Ectodermal cell (in vitro differentiated cells): ENCODE measurements around the gene MAP2K2.

Source experiments
- H3K27ac ChIP-seq: 2 replicates; pipeline ENCODE4 v1.7.0; 2013; ENCODE audit warnings: mild to moderate bottlenecking, low read depth, low read length; ENCODE audit not compliant: insufficient read depth, poor library complexity, severe bottlenecking
- H3K27me3 ChIP-seq: 2 replicates; pipeline ENCODE4 v1.7.0; 2013; ENCODE audit warnings: mild to moderate bottlenecking, low read length; ENCODE audit not compliant: insufficient read depth, control insufficient read depth, poor library complexity, severe bottlenecking
- H3K36me3 ChIP-seq: one replicate; pipeline ENCODE4 v1.7.0; 2013; ENCODE audit warnings: low read length; ENCODE audit not compliant: control insufficient read depth, insufficient read depth
- H3K4me1 ChIP-seq: one replicate; pipeline ENCODE4 v1.7.0; 2013; ENCODE audit warnings: low read length; ENCODE audit not compliant: control insufficient read depth, insufficient read depth
- H3K4me3 ChIP-seq: 2 replicates; pipeline ENCODE4 v1.7.0; 2013; ENCODE audit warnings: low read depth, low read length, control low read depth; ENCODE audit not compliant: insufficient read depth
- H3K9me3 ChIP-seq: 2 replicates; pipeline ENCODE4 v1.7.0; 2013; ENCODE audit warnings: mild to moderate bottlenecking, low read length, moderate library complexity; ENCODE audit not compliant: control insufficient read depth
- WGBS, 2 experiments: methylation state at CpG; one replicate each; pipeline ENCODE4 v1.1.7; 2013; ENCODE audit warnings: missing lambda C conversion rate in 2 of 2; 5-methylcytosine and 5-hydroxymethylcytosine counted together

MAP2K2 gene

GRCh38 chr19:4043401-4043800 lies 80.5 kb downstream of the MAP2K2 start:
- no peaks in the 10 kb centered on the region for H3K9me3 ChIP-seq

GRCh38 chr19:4042731-4043082 lies 81.2 kb downstream of the MAP2K2 start:
- Histone ChIP-seq H3K4me3 (no peak overlapping the region), H3K9me3 (no peaks in the 10 kb centered on the region), H3K27me3 (no peaks in the 10 kb centered on the region), H3K27ac (no peak overlapping the region), H3K36me3 (no peaks in the 10 kb centered on the region), H3K4me1 (peaks cover 4% of the 10 kb centered on the region)
- 86 to 87% methylated on average over 14 of the region's 14 CpGs for WGBS, 2 experiments

More at GRCh38 chr19:4043401-4043800, 80.5 kb downstream of the MAP2K2 start:
- no peak overlapping the region for H3K27ac ChIP-seq
- no peaks in the 10 kb centered on the region for H3K36me3 ChIP-seq
- H3K4me3 ChIP-seq: no peak overlapping the region
- no peaks in the 10 kb centered on the region for H3K27me3 ChIP-seq
- peaks cover 4% of the 10 kb centered on the region for H3K4me1 ChIP-seq
- 91% methylated on average over 8 to 9 of the region's 11 CpGs for WGBS, 2 experiments

GRCh38 chr19:4042064-4042730 lies 81.7 kb downstream of the MAP2K2 start:
- Histone ChIP-seq H3K27ac (no peak overlapping the region), H3K4me1 (peaks cover 4% of the 10 kb centered on the region), H3K27me3 (no peaks in the 10 kb centered on the region), H3K4me3 (no peak overlapping the region), H3K36me3 (no peaks in the 10 kb centered on the region), H3K9me3 (no peaks in the 10 kb centered on the region)
- WGBS, 2 experiments: 95 to 96% methylated on average over 14 of the region's 14 CpGs
